ENCODE results near the gene PARD3. TPM values are rescaled to one million over a fixed set of nuclear protein-coding genes. Genes with fewer than 3 reads are reported as not detected.

The PARD3 gene
- polyA plus RNA-seq, 1 donor from 2014 or later = 12.4 TPM

GRCh38 chr10:34711500-34711899 lies 103.6 kb downstream of the PARD3 start:
- TF ChIP-seq EP300 (conservative IDR thresholded peaks at IDR 0.05; ENCODE audit: poor library complexity, severe bottlenecking) = no peak
- no peak for TF ChIP-seq MXI1 (conservative IDR thresholded peaks at IDR 0.05; ENCODE audit: poor library complexity, severe bottlenecking)
- TF ChIP-seq TAF1 (IDR thresholded peaks at IDR 0.05; ENCODE audit: low read depth) = no peak
- TF ChIP-seq POLR2AphosphoS5 (IDR thresholded peaks at IDR 0.05) = no peak
- TF ChIP-seq, protein P1, sequence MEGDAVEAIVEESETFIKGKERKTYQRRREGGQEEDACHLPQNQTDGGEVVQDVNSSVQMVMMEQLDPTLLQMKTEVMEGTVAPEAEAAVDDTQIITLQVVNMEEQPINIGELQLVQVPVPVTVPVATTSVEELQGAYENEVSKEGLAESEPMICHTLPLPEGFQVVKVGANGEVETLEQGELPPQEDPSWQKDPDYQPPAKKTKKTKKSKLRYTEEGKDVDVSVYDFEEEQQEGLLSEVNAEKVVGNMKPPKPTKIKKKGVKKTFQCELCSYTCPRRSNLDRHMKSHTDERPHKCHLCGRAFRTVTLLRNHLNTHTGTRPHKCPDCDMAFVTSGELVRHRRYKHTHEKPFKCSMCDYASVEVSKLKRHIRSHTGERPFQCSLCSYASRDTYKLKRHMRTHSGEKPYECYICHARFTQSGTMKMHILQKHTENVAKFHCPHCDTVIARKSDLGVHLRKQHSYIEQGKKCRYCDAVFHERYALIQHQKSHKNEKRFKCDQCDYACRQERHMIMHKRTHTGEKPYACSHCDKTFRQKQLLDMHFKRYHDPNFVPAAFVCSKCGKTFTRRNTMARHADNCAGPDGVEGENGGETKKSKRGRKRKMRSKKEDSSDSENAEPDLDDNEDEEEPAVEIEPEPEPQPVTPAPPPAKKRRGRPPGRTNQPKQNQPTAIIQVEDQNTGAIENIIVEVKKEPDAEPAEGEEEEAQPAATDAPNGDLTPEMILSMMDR (IDR thresholded peaks at IDR 0.05; ENCODE audit: poor library complexity, severe bottlenecking) = no peak
- TF ChIP-seq RAD21 (conservative IDR thresholded peaks at IDR 0.05) = no peak
- TF ChIP-seq REST (IDR thresholded peaks at IDR 0.05; ENCODE audit: borderline replicate concordance) = no peak
- Histone ChIP-seq H2AFZ (ENCODE audit: low read depth, low read length) (no peak overlapping the region), H4K20me1 (ENCODE audit: insufficient read depth) (no peaks in the 10 kb centered on the region), H3K4me3 (ENCODE audit: low read length) (no peak overlapping the region), H3K27ac (ENCODE audit: low read length) (no peak overlapping the region), H3K79me2 (replicated peaks; ENCODE audit: insufficient read depth, low read length) (peaks cover 12% of the 10 kb centered on the region), H3K36me3 (ENCODE audit: insufficient read depth, low read length) (no peaks in the 10 kb centered on the region), H3K9me3 (ENCODE audit: low read length) (no peaks in the 10 kb centered on the region), H3F3A (ENCODE audit: insufficient read depth, low read length, poor library complexity, severe bottlenecking) (no peaks in the 10 kb centered on the region), H3K27me3 (ENCODE audit: insufficient read depth, low read depth, low read length) (no peaks in the 10 kb centered on the region), H3K9me2 (ENCODE audit: insufficient read depth, low read length) (no peaks in the 10 kb centered on the region), H3K4me2 (ENCODE audit: low read length) (no peak overlapping the region), H3K9ac (ENCODE audit: low read length) (no peak overlapping the region)

- Histone ChIP-seq H4K20me1 (ENCODE audit: insufficient read depth) (no peaks in the 10 kb centered on the region), H3K36me3 (ENCODE audit: insufficient read depth, low read length) (no peaks in the 10 kb centered on the region), H3K27me3 (ENCODE audit: insufficient read depth, low read depth, low read length) (no peaks in the 10 kb centered on the region), H3K9me3 (ENCODE audit: low read length) (no peaks in the 10 kb centered on the region), H3K27ac (ENCODE audit: low read length) (no peak overlapping the region), H3K4me3 (ENCODE audit: low read length) (no peak overlapping the region), H3K9ac (ENCODE audit: low read length) (no peak overlapping the region), H3K4me2 (ENCODE audit: low read length) (no peak overlapping the region), H2AFZ (ENCODE audit: low read depth, low read length) (no peak overlapping the region), H3K9me2 (ENCODE audit: insufficient read depth, low read length) (no peaks in the 10 kb centered on the region), H3F3A (ENCODE audit: insufficient read depth, low read length, poor library complexity, severe bottlenecking) (no peaks in the 10 kb centered on the region), H3K79me2 (replicated peaks; ENCODE audit: insufficient read depth, low read length) (peaks cover 19% of the 10 kb centered on the region)
- TF ChIP-seq MXI1 (conservative IDR thresholded peaks at IDR 0.05; ENCODE audit: poor library complexity, severe bottlenecking) (no peak), TAF1 (IDR thresholded peaks at IDR 0.05; ENCODE audit: low read depth) (no peak), POLR2AphosphoS5 (IDR thresholded peaks at IDR 0.05) (no peak), RAD21 (conservative IDR thresholded peaks at IDR 0.05) (no peak), EZH2 (IDR thresholded peaks at IDR 0.05; ENCODE audit: borderline replicate concordance, insufficient read depth, low read length, poor library complexity, severe bottlenecking) (no peak), EP300 (conservative IDR thresholded peaks at IDR 0.05; ENCODE audit: poor library complexity, severe bottlenecking) (no peak), SMC3 (conservative IDR thresholded peaks at IDR 0.05; ENCODE audit: poor library complexity) (no peak), REST (IDR thresholded peaks at IDR 0.05; ENCODE audit: borderline replicate concordance) (no peak)
- TF ChIP-seq, protein P1 (IDR thresholded peaks at IDR 0.05; ENCODE audit: poor library complexity, severe bottlenecking) = no peak
These were observed 104.7 kb downstream of the PARD3 start for GRCh38 chr10:34710391-34710751.
